Occipital lobe (tissue), 2 donors: Measurements from ENCODE around the gene TSHZ2. TPM values are rescaled to one million over a fixed set of nuclear protein-coding genes. Genes with fewer than 3 reads are reported as not detected.

Source experiments
- DNase-seq: peaks from one replicate; lab custom pipeline; 2025; lab: John Stamatoyannopoulos, UW
- total RNA-seq: library from RNA; depleted of rRNA; stranded (reverse); fragments of >200 nt; gene quantifications from one replicate; pipeline ENCODE4 v1.2.3, GENCODE V29; 2014

TSHZ2 gene
- total RNA-seq, 1 donor from 2014 or later, result 0.31 TPM

GRCh38 chr20:53226826-53227225 lies 254.7 kb downstream of the TSHZ2 start:
- no peak for DNase-seq

- no peak for DNase-seq
Measured at GRCh38 chr20:53227523-53227922, 255.4 kb downstream of the TSHZ2 start.

- DNase-seq, result no peak
Measured at GRCh38 chr20:53231061-53231460, 258.9 kb downstream of the TSHZ2 start.

- no peak for DNase-seq
Measured at GRCh38 chr20:53237461-53237860, 265.3 kb downstream of the TSHZ2 start.

- DNase-seq, result no peak
Measured at GRCh38 chr20:53238121-53238660, 266.0 kb downstream of the TSHZ2 start.

GRCh38 chr20:53243152-53243551 lies 271.0 kb downstream of the TSHZ2 start:
- no peak for DNase-seq

GRCh38 chr20:53244711-53245110 lies 272.6 kb downstream of the TSHZ2 start:
- no peak for DNase-seq

GRCh38 chr20:53245574-53245973 lies 273.4 kb downstream of the TSHZ2 start:
- DNase-seq, result no peak

- DNase-seq, result no peak
Measured at GRCh38 chr20:53247468-53248103, 275.4 kb downstream of the TSHZ2 start.

GRCh38 chr20:53250456-53250855 lies 278.3 kb downstream of the TSHZ2 start:
- DNase-seq, result no peak

- no peak for DNase-seq
Measured at GRCh38 chr20:53252002-53252401, 279.8 kb downstream of the TSHZ2 start.

GRCh38 chr20:53253668-53254067 lies 281.5 kb downstream of the TSHZ2 start:
- no peak for DNase-seq

- DNase-seq, result no peak
Measured at GRCh38 chr20:53255102-53255710, 283.0 kb downstream of the TSHZ2 start.

- DNase-seq, result no peak
Measured at GRCh38 chr20:53258741-53259140, 286.6 kb downstream of the TSHZ2 start.

- no peak for DNase-seq
Measured at GRCh38 chr20:53260168-53260567, 288.0 kb downstream of the TSHZ2 start.

- DNase-seq, result no peak
Measured at GRCh38 chr20:53260591-53260990, 288.4 kb downstream of the TSHZ2 start.

GRCh38 chr20:53262365-53262764 lies 290.2 kb downstream of the TSHZ2 start:
- no peak for DNase-seq

- no peak for DNase-seq
Measured at GRCh38 chr20:53263554-53264438, 291.6 kb downstream of the TSHZ2 start.

GRCh38 chr20:53264604-53265003 lies 292.4 kb downstream of the TSHZ2 start:
- no peak for DNase-seq

GRCh38 chr20:53265304-53265875 lies 293.2 kb downstream of the TSHZ2 start:
- no peak for DNase-seq

GRCh38 chr20:53269380-53269779 lies 297.2 kb downstream of the TSHZ2 start:
- no peak for DNase-seq
